ENCODE measurements around the gene PDZRN3. TPM values are rescaled to one million over a fixed set of nuclear protein-coding genes. Genes with fewer than 3 reads are reported as not detected.

Gene PDZRN3
- polyA plus RNA-seq, 4 donors: 2.2 to 21.4 (median 14.1) TPM

DNA sequence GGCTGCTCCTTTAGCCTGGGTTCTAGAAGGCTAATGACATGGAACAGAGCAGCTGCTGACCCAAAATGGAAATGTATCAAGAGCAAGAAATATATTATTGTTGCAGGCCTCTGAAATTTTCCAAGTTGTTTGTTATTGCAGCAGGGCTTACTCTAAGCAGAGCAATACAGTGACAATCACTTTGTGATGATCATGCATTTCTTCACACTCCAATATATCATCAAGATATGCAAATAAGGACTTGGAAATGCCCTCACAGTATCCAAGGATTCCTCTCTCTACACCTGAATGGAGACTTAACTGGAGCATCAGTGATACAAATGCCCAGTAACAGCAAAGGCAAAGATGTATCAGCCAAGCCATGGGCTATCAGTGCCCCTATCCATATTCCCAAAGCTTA, 89.6 kb downstream of the PDZRN3 start:
- H3K4me3 ChIP-seq (ENCODE audit: low read depth in 1 of 3, low read length in 3 of 3): no peak overlapping the region
- no peak overlapping the region for H3K27ac ChIP-seq (ENCODE audit: low read depth in 1 of 3, low read length in 2 of 3)
- peaks cover 4 to 24% (median 5%) of the 10 kb centered on the region in 3 donors for H3K4me1 ChIP-seq (ENCODE audit: control insufficient read depth in 3 of 3, insufficient read depth in 2 of 3, low read depth in 1 of 3, low read length in 2 of 3)
- no peak for DNase-seq
- no peak for FAIRE-seq
- no peaks in the 10 kb centered on the region for H3K36me3 ChIP-seq (ENCODE audit: control insufficient read depth in 3 of 3, insufficient read depth in 2 of 3, low read depth in 1 of 3, low read length in 3 of 3)
- H3K9me3 ChIP-seq (ENCODE audit: control insufficient read depth in 2 of 2, insufficient read depth in 1 of 2, low read depth in 1 of 2, low read length in 1 of 2): no peaks in the 10 kb centered on the region
- H3K27me3 ChIP-seq (ENCODE audit: control insufficient read depth in 3 of 3, insufficient read depth in 3 of 3, low read length in 3 of 3): no peaks in the 10 kb centered on the region

DNA sequence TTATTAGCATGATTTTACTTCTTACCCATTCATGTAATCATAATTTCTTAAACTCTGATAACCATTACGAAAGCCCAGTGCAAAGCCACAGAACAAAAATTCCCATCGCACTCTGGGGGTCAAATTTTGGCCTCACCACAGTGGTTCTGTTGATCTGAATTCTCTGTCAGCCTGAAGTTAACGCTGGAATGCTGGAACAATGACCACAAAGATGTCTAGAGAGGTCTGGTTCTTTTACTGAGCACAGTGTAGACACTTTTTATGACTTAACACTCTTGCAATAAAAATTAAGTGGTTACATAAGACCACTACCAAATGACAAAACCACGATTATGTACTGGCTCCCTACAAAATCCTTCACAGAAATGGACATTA, 94.7 kb downstream of the PDZRN3 start:
- H3K4me1 ChIP-seq (ENCODE audit: control insufficient read depth in 3 of 3, insufficient read depth in 2 of 3, low read depth in 1 of 3, low read length in 2 of 3): peaks cover 0 to 10% (median 2%) of the 10 kb centered on the region in 3 donors
- H3K9me3 ChIP-seq (ENCODE audit: control insufficient read depth in 2 of 2, insufficient read depth in 1 of 2, low read depth in 1 of 2, low read length in 1 of 2): no peaks in the 10 kb centered on the region
- FAIRE-seq: no peak
- no peaks in the 10 kb centered on the region for H3K27me3 ChIP-seq (ENCODE audit: control insufficient read depth in 3 of 3, insufficient read depth in 3 of 3, low read length in 3 of 3)
- no peak for DNase-seq
- H3K36me3 ChIP-seq (ENCODE audit: control insufficient read depth in 3 of 3, insufficient read depth in 2 of 3, low read depth in 1 of 3, low read length in 3 of 3): peaks cover 0 to 6% (median 0%) of the 10 kb centered on the region in 3 donors
- no peak overlapping the region for H3K27ac ChIP-seq (ENCODE audit: low read depth in 1 of 3, low read length in 2 of 3)
- H3K4me3 ChIP-seq (ENCODE audit: low read depth in 1 of 3, low read length in 3 of 3): no peak overlapping the region
- WGBS, 3 donors: 55 to 57% (median 56%) methylated on average over 4 of the region's 4 CpGs

DNA sequence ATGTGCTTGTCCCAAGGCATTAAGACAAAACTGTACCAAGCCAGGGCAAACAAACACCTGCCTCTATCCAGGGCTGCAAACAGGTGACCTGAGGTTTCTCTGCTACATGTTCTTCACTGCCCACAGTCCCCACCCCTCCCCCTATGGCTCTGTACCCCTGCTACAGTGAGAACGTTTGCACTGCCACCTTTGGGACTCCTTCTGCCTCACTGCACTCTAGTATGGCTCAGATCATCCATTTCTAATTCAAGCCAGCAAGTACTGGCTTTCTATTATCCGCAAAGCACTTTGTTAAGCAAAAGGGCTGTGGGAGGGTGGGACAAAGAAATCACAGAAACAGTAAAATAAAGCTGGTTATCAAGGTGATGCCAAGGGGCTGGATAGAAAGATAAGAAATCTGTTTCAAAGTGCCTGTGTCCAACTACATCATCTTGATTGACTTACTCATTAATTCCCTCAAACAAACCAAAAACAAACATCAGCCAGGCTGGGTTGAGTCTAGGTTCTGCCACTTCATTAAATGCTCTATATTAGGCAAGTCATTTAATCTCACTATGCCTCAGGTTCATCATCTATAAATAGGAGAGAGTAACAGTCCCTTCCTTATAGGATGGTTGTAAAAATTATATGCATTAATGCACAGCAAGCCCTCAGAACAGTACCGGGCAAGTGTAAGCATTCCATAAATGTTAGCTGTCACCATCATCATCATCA, 95.3 kb downstream of the PDZRN3 start:
- peaks cover 0 to 6% (median 0%) of the 10 kb centered on the region in 3 donors for H3K36me3 ChIP-seq (ENCODE audit: control insufficient read depth in 3 of 3, insufficient read depth in 2 of 3, low read depth in 1 of 3, low read length in 3 of 3)
- H3K9me3 ChIP-seq (ENCODE audit: control insufficient read depth in 2 of 2, insufficient read depth in 1 of 2, low read depth in 1 of 2, low read length in 1 of 2): no peaks in the 10 kb centered on the region
- FAIRE-seq (no peak), DNase-seq (no peak)
- H3K4me1 ChIP-seq (ENCODE audit: control insufficient read depth in 3 of 3, insufficient read depth in 2 of 3, low read depth in 1 of 3, low read length in 2 of 3): peaks cover 0 to 7% (median 0%) of the 10 kb centered on the region in 3 donors
- WGBS, 3 donors: 49 to 68% (median 58%) methylated on average over 3 of the region's 3 CpGs
- no peak overlapping the region for H3K4me3 ChIP-seq (ENCODE audit: low read depth in 1 of 3, low read length in 3 of 3)
- peak overlapping the region in 1 of 3 donors; percentile 17 for H3K27ac ChIP-seq (ENCODE audit: low read depth in 1 of 3, low read length in 2 of 3)
- H3K27me3 ChIP-seq (ENCODE audit: control insufficient read depth in 3 of 3, insufficient read depth in 3 of 3, low read length in 3 of 3): no peaks in the 10 kb centered on the region

DNA sequence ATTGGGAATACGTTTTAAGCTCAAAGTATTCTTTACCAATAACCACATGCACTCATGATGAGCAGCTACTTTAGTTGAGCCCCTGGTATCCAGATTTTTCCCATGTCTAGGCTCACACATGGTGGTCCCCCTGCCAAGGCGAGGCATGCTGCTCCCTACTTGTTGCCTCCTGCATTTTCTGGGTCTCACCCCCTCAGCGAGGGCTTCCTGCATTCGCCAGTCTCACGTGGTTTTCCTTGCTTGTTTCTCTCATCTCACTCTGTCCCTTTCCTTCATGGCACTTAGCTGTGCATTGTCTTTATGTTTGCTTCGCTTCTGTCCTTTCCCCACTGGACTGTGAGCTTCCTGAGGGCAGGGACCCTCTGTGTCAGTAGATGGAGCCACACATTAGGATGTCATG, 99.2 kb downstream of the PDZRN3 start:
- Histone ChIP-seq H3K4me1 (ENCODE audit: control insufficient read depth in 3 of 3, insufficient read depth in 2 of 3, low read depth in 1 of 3, low read length in 2 of 3) (peaks cover 0 to 15% (median 0%) of the 10 kb centered on the region in 3 donors), H3K4me3 (ENCODE audit: low read depth in 1 of 3, low read length in 3 of 3) (no peak overlapping the region), H3K27me3 (ENCODE audit: control insufficient read depth in 3 of 3, insufficient read depth in 3 of 3, low read length in 3 of 3) (no peaks in the 10 kb centered on the region), H3K36me3 (ENCODE audit: control insufficient read depth in 3 of 3, insufficient read depth in 2 of 3, low read depth in 1 of 3, low read length in 3 of 3) (peaks cover 0 to 11% (median 0%) of the 10 kb centered on the region in 3 donors), H3K9me3 (ENCODE audit: control insufficient read depth in 2 of 2, insufficient read depth in 1 of 2, low read depth in 1 of 2, low read length in 1 of 2) (peaks cover 0 to 4% of the 10 kb centered on the region in 2 donors), H3K27ac (ENCODE audit: low read depth in 1 of 3, low read length in 2 of 3) (no peak overlapping the region)
- WGBS, 3 donors: 83 to 86% (median 85%) methylated on average over 6 of the region's 6 CpGs
- no peak for FAIRE-seq
- no peak for DNase-seq

- H3K4me1 ChIP-seq (ENCODE audit: control insufficient read depth in 3 of 3, insufficient read depth in 2 of 3, low read depth in 1 of 3, low read length in 2 of 3): peaks cover 0 to 12% (median 0%) of the 10 kb centered on the region in 3 donors
- FAIRE-seq (no peak), DNase-seq (no peak)
- no peak overlapping the region for H3K27ac ChIP-seq (ENCODE audit: low read depth in 1 of 3, low read length in 2 of 3)
- no peaks in the 10 kb centered on the region for H3K27me3 ChIP-seq (ENCODE audit: control insufficient read depth in 3 of 3, insufficient read depth in 3 of 3, low read length in 3 of 3)
- peaks cover 0 to 4% of the 10 kb centered on the region in 2 donors for H3K9me3 ChIP-seq (ENCODE audit: control insufficient read depth in 2 of 2, insufficient read depth in 1 of 2, low read depth in 1 of 2, low read length in 1 of 2)
- no peak overlapping the region for H3K4me3 ChIP-seq (ENCODE audit: low read depth in 1 of 3, low read length in 3 of 3)
- 75 to 84% (median 77%) methylated on average over 2 of the region's 2 CpGs for WGBS, 3 donors
- peaks cover 0 to 11% (median 0%) of the 10 kb centered on the region in 3 donors for H3K36me3 ChIP-seq (ENCODE audit: control insufficient read depth in 3 of 3, insufficient read depth in 2 of 3, low read depth in 1 of 3, low read length in 3 of 3)
Observed at GRCh38 chr3:73523661-73524060, 101.1 kb downstream of the PDZRN3 start.

GRCh38 chr3:73521734-73522336, 102.9 kb downstream of the PDZRN3 start:
- Histone ChIP-seq H3K36me3 (ENCODE audit: control insufficient read depth in 3 of 3, insufficient read depth in 2 of 3, low read depth in 1 of 3, low read length in 3 of 3) (peaks cover 0 to 9% (median 0%) of the 10 kb centered on the region in 3 donors), H3K4me1 (ENCODE audit: control insufficient read depth in 3 of 3, insufficient read depth in 2 of 3, low read depth in 1 of 3, low read length in 2 of 3) (peaks cover 0 to 12% (median 0%) of the 10 kb centered on the region in 3 donors), H3K27ac (ENCODE audit: low read depth in 1 of 3, low read length in 2 of 3) (peak overlapping the region in 1 of 3 donors; percentile 51), H3K9me3 (ENCODE audit: control insufficient read depth in 2 of 2, insufficient read depth in 1 of 2, low read depth in 1 of 2, low read length in 1 of 2) (peaks cover 0 to 4% of the 10 kb centered on the region in 2 donors), H3K4me3 (ENCODE audit: low read depth in 1 of 3, low read length in 3 of 3) (no peak overlapping the region), H3K27me3 (ENCODE audit: control insufficient read depth in 3 of 3, insufficient read depth in 3 of 3, low read length in 3 of 3) (no peaks in the 10 kb centered on the region)
- 12 to 48% (median 39%) methylated on average over 7 of the region's 7 CpGs for WGBS, 3 donors
- peak; percentile 54 to 55 for DNase-seq
- FAIRE-seq: no peak

DNA sequence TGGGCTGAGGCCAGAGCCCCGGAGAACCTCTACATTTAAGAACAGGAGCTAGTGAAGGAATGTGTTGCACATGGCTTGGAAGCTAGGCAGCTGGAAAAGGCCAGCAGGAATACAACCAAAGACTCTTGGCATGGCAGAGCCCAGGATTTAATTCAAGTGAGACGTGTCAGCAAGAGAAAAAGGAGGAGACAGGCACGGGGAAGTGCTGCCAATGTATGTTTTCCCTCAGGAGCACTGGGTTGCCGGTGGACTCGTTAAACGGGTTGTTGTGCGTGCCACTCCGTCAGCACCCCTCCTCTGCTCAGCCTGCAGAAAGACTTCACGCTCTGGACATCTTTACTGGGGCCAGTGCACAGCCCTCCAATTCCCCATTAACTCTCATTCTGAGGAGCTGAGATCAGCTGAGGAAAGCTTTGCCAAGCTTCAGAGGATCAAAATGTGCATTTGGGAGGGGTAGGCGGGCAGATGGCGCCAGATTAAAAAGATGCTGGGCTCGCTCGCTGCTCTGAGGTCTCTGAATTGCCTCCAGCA, 103.7 kb downstream of the PDZRN3 start:
- DNase-seq (no peak), FAIRE-seq (no peak)
- Histone ChIP-seq H3K27ac (ENCODE audit: low read depth in 1 of 3, low read length in 2 of 3) (peak overlapping the region in 2 of 3 donors; percentile 31 to 58), H3K4me3 (ENCODE audit: low read depth in 1 of 3, low read length in 3 of 3) (no peak overlapping the region), H3K4me1 (ENCODE audit: control insufficient read depth in 3 of 3, insufficient read depth in 2 of 3, low read depth in 1 of 3, low read length in 2 of 3) (peaks cover 0 to 12% (median 0%) of the 10 kb centered on the region in 3 donors), H3K27me3 (ENCODE audit: control insufficient read depth in 3 of 3, insufficient read depth in 3 of 3, low read length in 3 of 3) (no peaks in the 10 kb centered on the region), H3K9me3 (ENCODE audit: control insufficient read depth in 2 of 2, insufficient read depth in 1 of 2, low read depth in 1 of 2, low read length in 1 of 2) (peaks cover 0 to 4% of the 10 kb centered on the region in 2 donors), H3K36me3 (ENCODE audit: control insufficient read depth in 3 of 3, insufficient read depth in 2 of 3, low read depth in 1 of 3, low read length in 3 of 3) (peaks cover 0 to 9% (median 0%) of the 10 kb centered on the region in 3 donors)
- 12 to 40% (median 27%) methylated on average over 13 of the region's 13 CpGs for WGBS, 3 donors

DNA sequence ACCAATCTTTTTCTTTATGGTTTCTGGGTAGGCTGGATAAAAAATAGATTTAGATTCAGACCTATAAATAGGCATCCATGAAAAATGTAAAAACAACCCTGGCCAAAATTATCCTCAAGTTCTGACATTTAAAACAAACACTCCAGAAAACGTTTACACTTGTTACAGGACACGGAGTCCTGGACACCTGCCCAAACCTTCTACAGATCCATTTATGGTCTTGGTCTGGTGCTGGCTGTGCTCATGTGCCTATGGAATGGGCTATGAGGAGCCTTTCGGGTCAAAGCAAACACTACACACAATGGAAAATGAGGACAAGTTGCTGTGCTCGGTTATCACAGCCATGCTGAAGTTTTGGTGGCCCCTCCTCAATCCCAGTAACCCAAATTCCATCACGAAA, 108.1 kb downstream of the PDZRN3 start:
- no peak overlapping the region for H3K4me3 ChIP-seq (ENCODE audit: low read depth in 1 of 3, low read length in 3 of 3)
- H3K9me3 ChIP-seq (ENCODE audit: control insufficient read depth in 2 of 2, insufficient read depth in 1 of 2, low read depth in 1 of 2, low read length in 1 of 2): no peaks in the 10 kb centered on the region
- 46 to 57% (median 49%) methylated on average over 5 of the region's 5 CpGs for WGBS, 3 donors
- H3K27ac ChIP-seq (ENCODE audit: low read depth in 1 of 3, low read length in 2 of 3): peak overlapping the region in 1 of 3 donors; percentile 75
- FAIRE-seq: no peak
- no peaks in the 10 kb centered on the region for H3K27me3 ChIP-seq (ENCODE audit: control insufficient read depth in 3 of 3, insufficient read depth in 3 of 3, low read length in 3 of 3)
- peaks cover 0 to 32% (median 2%) of the 10 kb centered on the region in 3 donors for H3K4me1 ChIP-seq (ENCODE audit: control insufficient read depth in 3 of 3, insufficient read depth in 2 of 3, low read depth in 1 of 3, low read length in 2 of 3)
- H3K36me3 ChIP-seq (ENCODE audit: control insufficient read depth in 3 of 3, insufficient read depth in 2 of 3, low read depth in 1 of 3, low read length in 3 of 3): peaks cover 0 to 5% (median 0%) of the 10 kb centered on the region in 3 donors
- no peak for DNase-seq

All from small intestine (tissue), 7 donors.